SK-N-SH treated with all-trans-retinoic acid at 6 μM for 48 hours (cell line): ENCODE results near the gene TBC1D2B.

Experiments
- ATAC-seq: fragments of 200-7000 bp; cut with Tn5 transposase; 3 replicates; pipeline ENCODE4 v1.9.1; 2020; ENCODE audit warnings: mild to moderate bottlenecking, moderate library complexity
- ARNTL ChIP-seq: fragments of 450-650 bp; formaldehyde crosslinking; IDR thresholded peaks from 2 replicates; pipeline ENCODE4 v1.5.0; 2020; ENCODE audit warnings: low read depth, mild to moderate bottlenecking, moderate library complexity, borderline replicate concordance
- BACH2 ChIP-seq: fragments of 250-450 bp; sonication (Bioruptor Pico); IDR thresholded peaks from 2 replicates; pipeline ENCODE4 v1.9.0; 2021; ENCODE audit warnings: mild to moderate bottlenecking, borderline replicate concordance
- CSDC2 ChIP-seq: fragments of 250-450 bp; sonication (Bioruptor Pico); IDR thresholded peaks from 2 replicates; pipeline ENCODE4 v1.5.0; 2020; ENCODE audit warnings: mild to moderate bottlenecking, moderate library complexity
- ESRRG ChIP-seq: fragments of 250-450 bp; sonication (Bioruptor Pico); IDR thresholded peaks from 2 replicates; pipeline ENCODE4 v1.6.1; 2021; ENCODE audit warnings: mild to moderate bottlenecking
- ISL1 ChIP-seq: fragments of 250-450 bp; sonication (Bioruptor Pico); IDR thresholded peaks from 2 replicates; pipeline ENCODE4 v2.1.2; 2022; ENCODE audit warnings: mild to moderate bottlenecking, moderate library complexity
- OSR1 ChIP-seq: fragments of 250-450 bp; sonication (Bioruptor Pico); IDR thresholded peaks from 2 replicates; pipeline ENCODE4 v1.8.0; 2022; ENCODE audit warnings: moderate library complexity, mild to moderate bottlenecking, inconsistent platforms
- PATZ1 ChIP-seq: fragments of 250-450 bp; sonication (Bioruptor Pico); IDR thresholded peaks from 2 replicates; pipeline ENCODE4 v1.8.0; 2020; ENCODE audit warnings: mild to moderate bottlenecking, moderate library complexity, borderline replicate concordance
- POU6F1 ChIP-seq: fragments of 250-450 bp; sonication (Bioruptor Pico); IDR thresholded peaks from 2 replicates; pipeline ENCODE4 v1.8.0; 2021; ENCODE audit warnings: low read depth, mild to moderate bottlenecking, moderate library complexity, borderline replicate concordance
- PPARA ChIP-seq: fragments of 250-450 bp; sonication (Bioruptor Pico); IDR thresholded peaks from 2 replicates; pipeline ENCODE4 v1.5.0; 2020; ENCODE audit warnings: mild to moderate bottlenecking, borderline replicate concordance
- RARB ChIP-seq: fragments of 250-450 bp; sonication (Bioruptor Pico); IDR thresholded peaks from 2 replicates; pipeline ENCODE4 v1.8.0; 2021; ENCODE audit warnings: mild to moderate bottlenecking, moderate library complexity
- SNAI2 ChIP-seq: fragments of 250-450 bp; sonication (Bioruptor Pico); IDR thresholded peaks from 2 replicates; pipeline ENCODE4 v1.5.0; 2020; ENCODE audit warnings: mild to moderate bottlenecking, moderate library complexity
- TCF4 ChIP-seq: fragments of 250-450 bp; sonication (Bioruptor Pico); IDR thresholded peaks from 2 replicates; pipeline ENCODE4 v1.8.0; 2021; ENCODE audit warnings: mild to moderate bottlenecking, moderate library complexity, borderline replicate concordance
- TOX ChIP-seq: fragments of 250-450 bp; sonication (Bioruptor Pico); IDR thresholded peaks from 2 replicates; pipeline ENCODE4 v1.8.0; 2021; ENCODE audit warnings: mild to moderate bottlenecking, moderate library complexity, borderline replicate concordance
- TSHZ2 ChIP-seq: fragments of 250-450 bp; sonication (Bioruptor Pico); IDR thresholded peaks from 2 replicates; pipeline ENCODE4 v1.5.0; 2020; ENCODE audit warnings: mild to moderate bottlenecking, moderate library complexity
- ZC3H10 ChIP-seq: fragments of 250-450 bp; sonication (Bioruptor Pico); IDR thresholded peaks from 2 replicates; pipeline ENCODE4 v1.5.1; 2021; ENCODE audit warnings: mild to moderate bottlenecking, moderate library complexity
- ZFP3 ChIP-seq: fragments of 250-450 bp; sonication (Bioruptor Pico); IDR thresholded peaks from 2 replicates; pipeline ENCODE4 v1.5.0; 2020; ENCODE audit warnings: mild to moderate bottlenecking, moderate library complexity
- ZFP30 ChIP-seq: fragments of 450-650 bp; formaldehyde crosslinking; IDR thresholded peaks from 2 replicates; pipeline ENCODE4 v1.5.0; 2022; ENCODE audit warnings: mild to moderate bottlenecking, moderate library complexity
- ZNF565 ChIP-seq: fragments of 450-650 bp; formaldehyde crosslinking; conservative IDR thresholded peaks from 2 replicates; pipeline ENCODE4 v1.5.0; 2020; ENCODE audit warnings: low read depth, mild to moderate bottlenecking, moderate library complexity
- ZNF70 ChIP-seq: fragments of 450-650 bp; formaldehyde crosslinking; IDR thresholded peaks from 2 replicates; pipeline ENCODE4 v1.5.0; 2020; ENCODE audit warnings: mild to moderate bottlenecking, moderate library complexity
- ZNF8 ChIP-seq: fragments of 450-650 bp; formaldehyde crosslinking; IDR thresholded peaks from 2 replicates; pipeline ENCODE4 v1.5.0; 2020; ENCODE audit warnings: mild to moderate bottlenecking, moderate library complexity

Gene TBC1D2B

GRCh38 chr15:78101423-78102105 is 24.1 kb upstream of the TBC1D2B start:
- TF ChIP-seq ISL1 (CRISPR knock-in tag) (no peak), TOX (CRISPR knock-in tag) (no peak), CSDC2 (CRISPR knock-in tag) (no peak), ZNF70 (no peak), POU6F1 (no peak), TSHZ2 (CRISPR knock-in tag) (no peak), ARNTL (CRISPR knock-in tag) (no peak), OSR1 (CRISPR knock-in tag) (no peak), ZFP3 (no peak), ZNF565 (CRISPR knock-in tag) (no peak), PPARA (CRISPR knock-in tag) (no peak), ZFP30 (CRISPR knock-in tag) (no peak)
- ATAC-seq, result no peak

- ATAC-seq, result no peak
- TF ChIP-seq POU6F1 (no peak), TSHZ2 (CRISPR knock-in tag) (no peak), ZNF565 (CRISPR knock-in tag) (no peak), ESRRG (CRISPR knock-in tag) (no peak), ARNTL (CRISPR knock-in tag) (no peak), TOX (CRISPR knock-in tag) (no peak), OSR1 (CRISPR knock-in tag) (no peak), RARB (CRISPR knock-in tag) (no peak), ZNF70 (no peak), ZNF8 (no peak), ZFP3 (no peak), TCF4 (no peak), CSDC2 (CRISPR knock-in tag) (no peak), ISL1 (CRISPR knock-in tag) (no peak)
Measured at GRCh38 chr15:78100886-78101285, 23.4 kb upstream of the TBC1D2B start.

GRCh38 chr15:78098131-78098755 is 20.7 kb upstream of the TBC1D2B start:
- no peak for TF ChIP-seq ZC3H10 (CRISPR knock-in tag)
- TF ChIP-seq ZNF70, result no peak
- no peak for TF ChIP-seq PPARA (CRISPR knock-in tag)
- no peak for TF ChIP-seq ESRRG (CRISPR knock-in tag)
- TF ChIP-seq RARB (CRISPR knock-in tag), result no peak
- TF ChIP-seq ZNF8, result no peak
- no peak for TF ChIP-seq ISL1 (CRISPR knock-in tag)
- TF ChIP-seq TOX (CRISPR knock-in tag), result no peak
- TF ChIP-seq ZFP3, result no peak
- TF ChIP-seq CSDC2 (CRISPR knock-in tag), result no peak
- no peak for ATAC-seq

GRCh38 chr15:78097667-78098066 is 20.2 kb upstream of the TBC1D2B start:
- no peak for TF ChIP-seq SNAI2
- no peak for TF ChIP-seq PPARA (CRISPR knock-in tag)
- TF ChIP-seq RARB (CRISPR knock-in tag), result no peak
- TF ChIP-seq PATZ1 (CRISPR knock-in tag), result no peak
- TF ChIP-seq BACH2, result no peak
- TF ChIP-seq TCF4, result no peak
- no peak for TF ChIP-seq ZFP30 (CRISPR knock-in tag)
- no peak for TF ChIP-seq TSHZ2 (CRISPR knock-in tag)
- no peak for ATAC-seq
